NK-92 (cell line): ENCODE results near the gene RHOT1.
"Not testable (repeated sequence)": the region's sequence is repeated elsewhere in the genome, so short reads cannot be mapped to it uniquely, and the experiment has no call there.

ENCODE experiments used
- DNase-seq: peaks from one replicate; lab custom pipeline; 2025; ENCODE audit not compliant: unreplicated experiment; lab: John Stamatoyannopoulos, UW

Gene RHOT1

DNA sequence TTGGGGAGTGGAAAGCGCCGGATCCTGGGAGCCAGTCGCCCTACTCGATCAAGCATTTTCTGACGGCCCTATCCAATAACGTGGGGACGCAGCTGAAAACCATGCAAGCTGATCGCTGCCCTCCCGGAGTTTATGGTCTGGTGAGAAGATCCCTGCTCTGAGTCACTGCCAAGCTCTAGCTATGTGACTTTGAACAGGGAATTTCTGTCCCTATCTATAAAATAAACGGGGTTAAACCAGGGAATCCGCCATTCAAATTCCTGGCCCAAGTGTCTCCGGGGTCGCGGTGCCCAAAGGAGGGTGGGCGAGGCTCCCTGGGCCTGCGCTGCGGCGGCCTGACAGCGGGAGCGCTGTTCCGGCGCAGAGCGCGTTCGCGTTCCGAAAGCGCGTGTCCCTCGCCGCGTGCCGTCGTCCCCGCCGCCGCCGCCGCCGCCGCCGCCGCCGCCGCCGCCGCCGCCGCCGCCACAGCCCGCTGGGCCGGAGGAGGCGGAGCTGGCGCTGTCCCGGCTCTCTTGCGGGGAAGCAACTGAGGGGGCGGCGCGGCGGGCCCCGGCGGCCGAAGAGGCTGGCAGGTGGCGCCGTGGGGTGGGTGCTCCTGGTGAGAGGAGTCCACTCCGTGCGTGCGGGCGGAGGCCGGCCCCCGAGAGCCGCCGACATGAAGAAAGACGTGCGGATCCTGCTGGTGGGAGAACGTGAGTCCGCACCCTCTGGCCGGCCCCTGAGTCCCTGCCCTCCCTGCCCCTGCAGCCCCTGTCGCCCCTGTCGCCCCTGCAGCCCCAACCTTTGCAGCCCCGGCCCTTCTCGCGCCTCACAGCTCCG, at the start of gene RHOT1:
Gene RHOT1, plus strand, starts transcription at position 465 of the 819 bp plus-strand sequence. Its CDS starts 191 bp downstream, at position 656.
- no peak for DNase-seq

DNA sequence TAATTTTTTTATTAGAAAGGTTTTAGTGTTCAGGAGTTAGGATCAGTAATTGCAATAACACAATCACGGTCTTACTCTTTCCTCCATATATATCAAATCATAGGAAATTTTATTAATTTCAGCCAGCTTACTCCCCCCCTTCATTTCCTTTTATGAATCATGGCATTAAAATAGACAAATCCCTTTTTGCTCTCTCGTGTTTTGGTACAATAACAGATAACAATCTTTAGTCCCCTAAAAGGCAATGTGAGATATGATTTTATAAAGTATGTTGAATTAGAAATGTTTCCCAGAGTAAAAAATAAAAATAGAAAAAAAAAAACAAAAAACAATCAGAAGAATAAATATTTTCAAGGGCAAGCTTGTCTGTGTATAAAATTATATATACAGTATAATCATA, 42.6 kb upstream of the RHOT1 start:
- DNase-seq = no peak

DNA sequence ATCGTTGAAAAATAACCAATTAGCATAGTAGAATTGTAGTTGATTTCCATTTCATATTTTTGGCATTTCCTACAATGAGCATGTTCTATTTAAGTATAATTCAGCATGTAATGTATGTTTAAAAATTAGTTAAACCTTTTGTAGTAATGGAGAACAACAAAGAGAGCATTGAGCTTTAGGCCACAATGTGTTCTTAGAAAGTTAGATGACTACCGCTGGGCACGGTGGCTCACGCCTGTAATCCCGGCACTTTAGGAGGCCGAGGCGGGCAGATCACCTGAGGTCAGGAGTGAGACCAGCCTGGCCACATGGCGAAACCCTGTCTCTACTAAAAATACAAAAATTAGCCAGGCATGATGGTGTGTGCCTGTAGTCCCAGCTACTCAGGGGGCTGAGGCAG, 42.0 kb upstream of the RHOT1 start:
- DNase-seq = not testable (repeated sequence)

DNA sequence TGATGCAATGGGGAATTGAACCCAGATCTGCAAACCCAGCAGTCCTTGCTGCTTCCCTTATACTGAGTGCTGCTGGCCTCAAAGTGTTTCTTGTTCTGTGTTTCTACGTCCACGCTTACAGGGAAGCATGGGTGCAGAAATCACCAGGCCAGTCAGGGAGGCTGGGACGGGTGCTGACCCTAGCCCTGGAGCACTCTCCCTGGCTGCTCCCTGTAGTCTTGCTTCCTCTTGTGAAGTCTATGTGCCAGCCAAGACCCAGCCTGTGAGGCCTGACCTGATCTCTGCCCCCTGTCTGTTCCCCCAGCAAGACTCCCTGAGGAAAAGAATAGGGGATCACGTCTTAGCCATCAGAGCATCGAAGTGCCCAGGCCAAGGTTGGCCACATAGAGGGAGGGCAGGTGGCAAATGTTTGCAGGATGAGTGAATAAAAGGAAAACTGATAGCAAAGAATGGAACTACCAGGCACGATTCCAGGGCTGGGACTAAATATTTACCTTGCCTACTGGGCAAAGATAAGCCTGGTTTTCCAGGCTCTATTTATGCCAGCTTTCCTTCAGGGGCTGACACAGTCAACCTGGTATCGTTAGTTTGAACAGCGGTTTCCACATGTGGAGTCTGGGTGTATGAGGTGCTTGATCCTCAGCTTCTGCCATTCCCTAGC, 41.2 kb upstream of the RHOT1 start:
- no peak for DNase-seq

DNA sequence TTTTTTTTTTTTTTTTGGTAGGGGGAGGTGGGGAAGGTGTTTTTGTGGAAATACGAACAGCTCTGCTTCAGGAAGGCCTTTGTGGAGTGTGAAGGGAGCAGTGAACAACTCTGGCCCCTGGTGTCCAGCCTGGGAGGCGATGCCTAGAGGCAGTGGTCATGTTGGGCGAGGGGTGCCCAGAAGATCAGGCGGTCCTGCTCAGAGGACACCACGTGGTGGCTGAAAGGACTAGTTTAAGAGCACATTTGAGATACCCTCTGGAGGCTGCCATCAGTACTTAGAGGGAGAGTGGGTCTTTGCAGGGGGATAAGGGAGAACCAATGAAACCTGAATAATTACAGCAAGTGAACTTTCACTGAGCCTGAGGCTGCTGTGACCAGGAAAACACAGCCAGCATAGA, 40.1 kb upstream of the RHOT1 start:
- DNase-seq = no peak

DNA sequence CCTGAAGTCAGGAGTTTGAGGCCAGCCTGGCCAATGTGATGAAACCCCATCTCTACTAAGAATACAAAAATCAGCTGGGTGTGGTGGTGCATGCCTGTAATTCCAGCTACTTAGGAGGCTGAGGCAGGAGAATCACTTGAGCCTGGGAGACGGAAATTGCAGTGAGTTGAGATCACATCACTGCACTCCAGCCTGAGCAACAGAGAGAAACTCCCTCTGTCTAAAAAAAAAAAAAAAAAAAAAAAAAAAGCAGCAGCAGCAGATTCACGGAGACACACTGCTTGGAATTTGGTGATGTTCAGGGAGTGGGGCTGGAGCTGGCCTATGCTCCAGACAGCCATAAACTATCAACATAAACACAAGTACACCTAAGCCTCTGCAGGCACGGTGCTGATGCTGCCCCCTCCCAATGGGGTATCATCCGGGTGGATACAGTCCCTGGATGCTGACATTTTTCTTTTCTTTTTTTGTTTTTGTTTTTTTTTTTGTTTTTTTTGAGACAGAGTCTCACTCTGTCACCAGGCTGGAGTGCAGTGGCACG, 39.6 kb upstream of the RHOT1 start:
- DNase-seq = no peak

DNA sequence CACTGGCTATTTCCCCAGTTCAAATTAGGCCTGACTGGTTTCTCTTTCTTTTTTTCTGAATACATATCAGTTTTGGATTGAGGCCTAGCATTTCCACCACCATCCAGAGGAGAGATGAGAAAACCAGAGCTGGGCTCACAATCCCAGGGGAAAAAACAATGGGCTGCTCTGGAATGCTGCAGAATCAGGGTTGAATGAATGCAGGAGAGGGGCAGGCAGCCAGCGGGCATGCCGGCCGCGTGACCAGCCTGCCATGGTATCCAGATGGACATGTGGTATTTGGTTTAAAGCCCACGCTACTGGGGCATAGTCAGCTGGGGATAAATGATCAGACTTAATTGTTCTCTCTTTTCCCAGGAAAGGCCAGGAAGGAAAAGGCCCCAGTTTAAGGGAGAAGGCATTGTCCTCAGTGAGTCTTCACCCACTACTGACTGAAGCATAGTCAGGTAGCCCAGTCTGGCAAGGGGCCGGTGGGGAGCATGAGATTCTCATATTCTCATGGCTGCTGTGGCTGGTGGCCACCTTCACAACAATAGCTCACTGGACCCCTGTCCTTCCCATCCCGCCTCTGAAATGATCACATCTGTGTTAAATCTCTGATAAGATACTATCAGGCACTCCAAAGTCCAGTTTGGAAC, 38.7 kb upstream of the RHOT1 start:
- no peak for DNase-seq

DNA sequence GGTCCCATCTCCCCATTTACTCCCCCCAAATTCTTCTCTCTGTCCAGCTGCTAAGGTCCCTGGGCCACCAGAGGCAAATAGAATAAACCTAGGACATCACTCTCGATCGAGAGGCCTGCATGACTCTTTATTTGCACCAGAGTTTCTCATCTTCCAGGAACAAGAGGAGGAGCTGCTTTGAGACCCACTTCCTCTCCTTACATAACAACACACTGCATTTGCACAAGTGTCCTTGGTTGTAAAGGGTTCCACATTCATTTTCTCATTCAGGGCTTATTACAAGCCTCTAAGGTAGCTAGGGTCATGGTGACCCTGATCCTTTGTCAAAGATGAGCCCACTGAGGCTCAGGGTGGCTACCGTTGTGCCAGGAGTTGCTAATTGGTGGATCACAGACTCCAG, 38.1 kb upstream of the RHOT1 start:
- DNase-seq = no peak

DNA sequence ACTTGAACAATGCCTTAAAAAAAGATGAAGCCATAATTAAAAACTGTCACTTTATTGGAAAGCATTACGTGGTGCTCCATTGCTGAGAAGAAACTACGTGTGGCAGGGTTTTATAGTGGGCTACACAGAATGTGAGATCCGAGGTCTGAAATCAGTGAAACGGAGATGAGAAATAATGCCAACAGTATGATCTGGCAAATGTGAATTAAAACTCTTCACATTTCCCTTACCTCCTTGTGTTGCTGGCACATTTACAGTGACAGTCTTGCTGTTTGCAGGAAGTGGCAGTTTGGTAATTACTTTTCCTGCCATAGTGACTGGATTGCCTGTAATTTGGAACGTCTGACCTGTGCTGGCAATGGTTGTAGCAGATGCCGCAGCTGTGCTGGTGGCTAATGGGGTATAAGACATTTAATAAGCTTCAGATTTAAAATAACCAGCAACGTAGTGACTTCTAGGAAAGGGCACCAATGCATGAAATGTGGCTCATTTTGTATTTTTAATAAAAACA, 35.8 kb upstream of the RHOT1 start:
- not testable (repeated sequence) for DNase-seq

DNA sequence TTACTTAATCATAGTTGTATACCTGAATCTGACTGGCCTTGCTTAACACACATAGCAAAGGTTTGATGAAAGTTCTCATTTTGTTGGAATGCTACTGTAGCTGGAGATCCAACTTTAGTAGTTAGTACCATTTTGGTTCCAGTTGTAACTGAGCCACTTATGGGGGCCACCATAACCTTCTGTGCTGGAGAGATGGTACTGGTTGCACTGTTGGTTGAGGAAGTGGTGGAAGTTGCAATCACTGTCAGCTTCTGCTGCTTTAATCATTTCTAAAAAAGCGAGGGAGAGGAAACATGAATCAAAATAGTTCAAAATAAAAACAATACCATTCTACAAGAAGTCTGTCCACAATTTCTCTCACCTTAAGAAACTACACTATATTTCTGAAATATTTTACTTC, 35.1 kb upstream of the RHOT1 start:
- DNase-seq = not testable (repeated sequence)

DNA sequence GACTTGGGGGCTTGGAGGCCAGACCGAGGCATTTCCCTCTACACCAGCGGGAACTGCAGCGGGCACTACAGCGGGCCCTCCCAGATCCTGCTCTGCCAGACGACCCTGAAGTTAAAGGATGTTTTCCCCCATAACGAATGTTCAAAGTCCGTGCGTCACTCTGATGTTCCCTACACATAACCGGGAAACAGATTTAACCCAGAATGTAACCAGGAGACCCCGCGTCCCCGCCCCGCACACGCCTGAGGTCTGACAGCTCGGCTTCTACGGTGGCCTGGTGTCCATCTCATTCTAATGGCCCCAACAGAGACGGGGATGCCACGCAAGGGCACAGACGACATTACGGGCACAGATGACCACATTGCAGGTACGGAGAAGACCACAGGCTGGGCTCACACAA, 31.7 kb upstream of the RHOT1 start:
- DNase-seq = no peak

DNA sequence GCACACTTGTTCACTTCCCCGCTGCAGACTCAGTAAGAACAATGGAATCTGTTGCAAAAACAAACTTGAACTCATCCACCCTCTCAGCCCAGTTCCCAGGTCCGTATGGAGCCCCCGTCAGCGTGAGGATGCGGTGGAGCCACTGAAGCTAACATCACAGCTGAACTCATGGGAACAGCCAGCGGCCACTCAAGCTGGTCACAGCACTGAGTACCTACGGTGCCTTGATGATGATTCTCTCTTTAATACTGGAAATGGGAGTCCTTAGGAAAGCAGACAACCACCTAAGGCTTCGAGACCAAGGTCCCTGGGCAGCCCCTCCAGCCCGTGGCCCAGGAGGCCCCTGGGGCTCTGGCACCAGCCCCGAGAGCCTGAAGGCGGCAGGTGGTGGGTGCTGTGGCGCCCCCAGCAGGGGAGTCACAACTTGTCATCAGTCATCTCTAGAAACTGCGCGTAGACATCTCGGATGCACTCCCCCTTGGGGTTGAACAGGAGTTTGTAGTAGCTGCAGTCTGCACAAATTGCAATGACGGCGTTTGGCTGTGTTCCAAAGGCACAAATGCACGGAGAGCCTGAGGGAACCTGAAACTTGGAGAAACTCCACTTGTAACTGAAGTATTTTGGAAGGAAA, 31.0 kb upstream of the RHOT1 start:
- DNase-seq = no peak

DNA sequence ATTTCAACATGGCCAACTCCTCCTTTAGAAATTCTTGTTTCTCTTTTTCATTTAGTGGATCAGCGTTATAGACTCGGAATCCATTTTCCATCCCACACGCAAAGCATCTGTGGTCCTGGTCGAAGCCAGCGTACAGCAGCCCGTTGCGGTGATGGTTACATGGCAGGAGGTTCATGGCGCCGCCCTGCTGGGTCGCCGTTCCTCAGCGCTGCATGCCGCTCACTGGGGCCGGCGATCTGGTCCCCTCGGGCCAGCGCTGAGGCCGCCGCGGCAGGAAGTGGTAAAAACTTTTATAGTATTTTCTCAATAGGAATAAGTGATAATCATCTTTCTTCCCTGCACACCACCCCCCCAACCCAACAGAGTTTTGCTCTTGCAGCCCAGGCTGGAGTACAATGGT, 29.9 kb upstream of the RHOT1 start:
- DNase-seq = no peak

DNA sequence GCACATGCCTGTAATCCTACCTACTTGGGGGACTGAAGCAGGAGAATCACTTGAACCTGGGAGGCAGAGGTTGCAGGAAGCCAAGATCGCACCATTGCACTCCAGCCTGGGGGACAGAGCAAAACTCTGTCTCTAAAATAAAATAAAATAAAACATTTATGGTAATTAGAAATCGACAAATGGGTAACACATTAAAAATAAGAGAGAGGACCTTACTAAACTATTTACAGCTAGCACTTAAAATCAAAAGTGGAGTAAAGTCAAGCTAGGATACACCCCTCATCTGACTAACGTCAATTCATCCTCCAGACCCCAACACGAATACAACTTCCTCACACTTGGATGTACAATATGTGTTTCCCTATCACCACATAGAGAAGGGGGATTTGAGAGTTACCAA, 27.8 kb upstream of the RHOT1 start:
- DNase-seq = no peak

DNA sequence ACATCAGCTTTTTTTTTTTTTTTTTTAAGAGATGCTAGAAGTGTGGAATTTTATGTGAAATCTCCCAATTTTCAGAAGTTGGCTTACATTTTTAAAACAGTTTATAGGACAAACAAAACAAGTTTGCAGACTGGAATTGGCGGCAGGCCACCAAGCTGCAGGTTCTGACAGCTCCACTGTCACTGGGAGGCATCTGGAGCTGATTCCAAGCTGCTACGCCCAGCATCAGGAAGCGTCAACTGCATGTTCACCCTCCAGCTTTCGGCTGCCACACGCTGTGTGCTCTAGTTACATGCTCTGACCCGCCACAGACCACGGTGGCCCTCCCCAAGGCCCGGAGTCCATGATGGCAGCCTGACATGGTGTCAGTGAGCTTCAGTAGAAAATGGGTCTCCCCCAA, 26.8 kb upstream of the RHOT1 start:
- DNase-seq = not testable (repeated sequence)

DNA sequence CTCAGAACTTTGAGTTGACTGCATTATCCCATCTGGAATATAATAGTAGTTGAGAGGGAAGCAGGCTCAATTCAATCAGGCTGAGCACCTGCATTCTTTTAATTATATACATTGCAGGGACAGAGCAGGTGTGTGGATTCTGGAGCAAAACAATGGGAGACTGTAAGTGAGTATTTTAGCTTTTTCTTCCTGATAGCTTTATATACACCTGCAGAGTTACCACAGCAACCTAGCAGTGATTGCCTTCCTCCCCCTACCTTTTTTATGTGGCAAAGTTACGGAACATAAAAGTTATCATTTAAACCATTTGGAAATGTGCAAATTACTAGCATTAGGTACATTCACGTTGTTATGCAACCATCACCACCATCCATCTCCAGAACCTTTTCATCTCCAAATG, 25.4 kb upstream of the RHOT1 start:
- no peak for DNase-seq

DNA sequence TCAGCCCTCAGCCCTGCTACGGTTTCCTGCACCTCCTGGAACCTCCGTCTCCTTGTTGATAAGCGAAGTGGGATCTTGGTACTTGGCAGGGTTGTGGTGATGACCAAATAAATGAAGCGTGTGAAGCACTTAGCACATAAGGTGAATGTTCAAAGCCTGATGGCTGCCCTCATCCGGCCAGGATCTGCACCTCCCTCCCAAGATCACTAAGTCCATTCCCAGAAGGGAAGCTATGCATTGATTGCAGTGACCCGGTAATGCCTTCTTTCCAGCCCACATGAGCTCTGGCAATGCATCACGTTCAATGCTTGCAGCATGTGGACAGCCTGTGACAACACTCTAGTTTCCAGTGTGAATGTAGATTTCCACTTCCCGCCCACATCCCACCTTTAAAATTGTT, 24.9 kb upstream of the RHOT1 start:
- no peak for DNase-seq

DNA sequence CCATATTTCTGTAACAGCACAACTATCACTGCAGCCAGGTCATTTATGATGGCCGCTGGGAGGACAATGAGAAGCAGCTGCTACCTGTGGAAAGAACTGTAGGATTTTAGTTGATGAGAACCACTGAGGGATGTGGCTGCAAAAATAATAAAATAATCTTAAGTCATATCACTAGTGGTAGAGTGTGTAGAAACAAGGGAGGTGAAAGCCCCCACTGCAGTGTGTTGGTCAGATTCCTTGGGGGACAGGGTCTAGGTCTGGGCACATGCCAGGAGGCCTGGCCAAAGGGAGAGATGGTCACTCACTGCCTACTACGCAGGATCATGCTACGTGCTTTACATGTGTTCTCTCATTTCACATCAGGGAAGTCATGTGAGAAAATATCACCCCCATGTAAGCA, 24.2 kb upstream of the RHOT1 start:
- DNase-seq = not testable (repeated sequence)

DNA sequence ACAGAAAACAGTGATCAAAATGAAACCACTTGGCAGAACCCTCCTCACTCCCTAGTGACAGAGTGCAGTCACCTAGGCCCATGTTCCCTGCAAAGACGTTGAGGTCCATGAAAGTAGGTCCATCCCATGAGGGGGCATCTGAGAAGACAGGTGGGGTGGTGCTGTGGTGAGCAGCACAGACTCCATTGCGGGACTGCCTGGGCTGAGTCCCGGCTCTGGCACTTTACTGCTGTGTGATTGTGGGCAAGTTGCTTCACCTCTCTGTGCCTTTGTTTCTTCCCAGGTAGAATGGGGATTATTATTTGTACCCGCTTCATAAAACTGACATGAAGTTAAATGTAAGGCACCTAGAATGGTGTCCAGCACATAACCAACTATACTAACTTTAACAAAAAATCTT, 23.5 kb upstream of the RHOT1 start:
- DNase-seq = no peak

DNA sequence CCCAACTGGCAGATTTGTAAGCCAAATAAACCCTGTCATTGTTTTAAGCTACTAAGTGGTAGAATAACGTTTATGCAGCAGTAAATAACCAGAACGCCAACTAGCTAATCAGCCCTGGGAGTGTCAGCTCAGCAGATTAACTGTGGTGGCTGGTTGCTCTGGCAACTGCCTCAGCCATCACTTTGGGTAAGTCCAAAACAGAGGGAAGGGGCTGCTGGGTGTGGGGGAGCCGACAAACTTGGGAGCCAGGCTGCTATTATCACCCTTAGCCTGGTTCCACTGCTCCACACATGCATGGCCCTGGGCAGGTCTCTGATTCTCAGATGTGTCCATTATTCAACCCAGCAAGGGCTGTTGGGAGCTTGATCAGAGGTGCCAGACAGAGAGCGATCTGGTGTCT, 22.2 kb upstream of the RHOT1 start:
- no peak for DNase-seq

DNA sequence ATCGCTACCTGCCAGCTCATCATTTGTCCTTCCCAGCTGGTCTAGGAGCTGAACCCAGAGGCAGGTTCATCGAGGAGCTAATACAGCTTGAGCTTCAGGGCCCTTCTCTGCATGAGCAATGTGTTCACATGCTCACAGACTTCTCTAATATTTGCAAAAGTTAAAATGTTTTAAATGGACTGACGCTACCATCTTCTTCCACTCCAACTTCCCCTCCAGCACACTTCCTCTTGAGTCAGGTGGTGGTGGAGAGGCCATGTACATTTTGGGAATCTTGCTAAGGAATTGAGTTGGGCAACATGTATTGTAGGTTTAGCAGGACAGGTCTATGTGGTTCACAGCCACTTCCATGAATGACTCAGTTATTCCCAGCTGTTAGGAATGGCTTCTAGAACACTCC, 21.6 kb upstream of the RHOT1 start:
- DNase-seq = no peak
